HG03342 (cell line): ENCODE measurements around the gene GPLD1.

Source experiments
- ATAC-seq: cut with Tn5 transposase; IDR thresholded peaks from one replicate; pipeline ENCODE4 v1.9.1; 2021; ENCODE audit warnings: mild to moderate bottlenecking, moderate library complexity; ENCODE audit not compliant: unreplicated experiment

Gene GPLD1

GRCh38 chr6:24458941-24459340, 30.4 kb downstream of the GPLD1 start:
- ATAC-seq, result no peak

GRCh38 chr6:24458134-24458533, 31.2 kb downstream of the GPLD1 start:
- no peak for ATAC-seq

DNA sequence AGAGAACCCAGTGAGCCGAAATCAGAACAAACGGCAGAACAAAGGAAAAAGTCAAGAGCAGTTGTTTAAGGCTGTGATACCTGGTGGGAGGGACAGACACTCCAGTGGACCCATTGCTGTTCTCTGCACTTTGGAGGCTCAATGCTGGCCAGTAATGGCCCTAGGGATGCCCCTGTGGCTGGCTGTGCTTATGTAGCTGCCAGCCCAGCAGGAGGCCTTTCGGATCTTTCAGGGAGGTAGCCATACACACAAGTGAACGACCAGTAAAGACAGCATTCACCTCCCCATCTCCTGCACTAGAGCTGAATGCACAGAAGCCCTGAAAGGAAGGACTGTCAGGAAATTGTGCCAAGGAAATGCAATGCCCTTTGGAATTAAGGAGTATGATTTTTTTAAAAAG, 34.3 kb downstream of the GPLD1 start:
- ATAC-seq, result no peak

DNA sequence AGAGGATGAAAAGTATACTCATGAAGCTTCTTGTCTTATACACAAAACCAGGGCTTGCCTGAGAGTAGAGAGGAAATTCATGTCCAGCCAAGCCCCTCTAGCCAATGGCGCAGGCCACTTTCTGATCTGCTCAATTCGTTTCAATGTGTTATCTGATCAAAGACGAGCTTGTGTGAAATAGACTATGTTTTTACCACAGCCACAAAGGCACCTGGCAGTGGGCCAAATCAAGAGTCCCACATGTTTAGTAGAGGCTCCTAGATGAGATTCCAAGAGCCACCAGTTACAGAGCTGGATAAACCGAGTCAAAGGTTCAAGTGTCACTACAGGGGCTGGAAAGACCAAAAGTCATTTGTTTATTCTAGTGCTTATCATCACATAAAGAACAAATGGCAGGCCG, 34.9 kb downstream of the GPLD1 start:
- ATAC-seq, result no peak

DNA sequence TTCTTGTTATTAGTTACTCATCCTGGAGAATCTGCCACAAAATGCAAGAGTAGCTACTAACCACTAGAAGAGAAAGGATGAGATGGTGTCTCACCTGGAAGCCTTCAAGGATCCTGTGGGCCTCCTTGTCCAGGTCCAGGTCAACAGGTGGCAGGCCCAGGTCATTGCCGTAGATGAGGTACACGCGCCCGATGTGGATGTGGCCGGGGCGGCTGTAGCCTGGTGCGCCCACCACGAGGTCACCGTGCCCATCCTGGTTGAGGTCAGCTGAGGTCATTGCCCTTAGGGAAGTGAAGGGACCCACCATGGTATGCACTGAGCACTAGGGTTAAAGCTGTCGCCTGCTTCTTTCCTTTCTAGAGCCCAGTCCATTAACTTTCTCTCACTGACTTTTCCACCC, 35.5 kb downstream of the GPLD1 start:
- ATAC-seq, result no peak

- no peak for ATAC-seq
Observed at GRCh38 chr6:24451581-24452388, 37.6 kb downstream of the GPLD1 start.

DNA sequence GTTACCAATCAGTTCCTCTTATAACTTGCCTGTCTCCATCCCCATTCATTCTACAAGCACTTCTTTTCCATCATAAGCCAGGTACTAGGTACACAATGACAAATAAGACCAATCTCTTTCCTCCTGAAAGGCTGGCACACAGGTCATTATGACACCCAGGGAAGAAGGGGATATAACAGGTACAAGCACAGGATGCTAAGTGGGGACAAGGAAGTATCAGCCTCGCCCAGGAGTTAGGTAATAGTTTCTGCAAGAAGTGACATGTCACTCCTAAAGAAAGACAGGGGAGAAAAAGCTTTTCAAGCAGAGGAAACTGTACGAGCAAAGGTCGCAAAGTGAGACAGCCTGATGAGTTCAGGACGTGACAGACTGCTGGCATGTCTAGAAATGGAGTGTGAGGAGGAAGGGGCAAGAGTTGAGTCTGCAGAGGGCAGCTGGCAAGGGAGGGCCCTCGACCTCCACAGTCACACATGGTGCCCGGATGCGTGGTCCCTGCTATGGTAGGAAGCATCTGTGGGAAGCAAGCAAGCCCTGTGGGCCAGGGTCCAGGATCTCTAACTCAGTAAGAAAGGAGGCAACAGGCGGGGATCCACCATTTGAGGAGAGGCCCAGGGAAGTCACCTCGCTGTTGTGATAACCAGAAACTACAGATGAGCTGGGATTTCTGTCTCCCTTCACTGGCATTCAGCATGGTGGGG, 40.4 kb downstream of the GPLD1 start:
- no peak for ATAC-seq

- no peak for ATAC-seq
Observed at GRCh38 chr6:24448396-24448795, 41.0 kb downstream of the GPLD1 start.

- no peak for ATAC-seq
Observed at GRCh38 chr6:24446670-24447069, 42.7 kb downstream of the GPLD1 start.

DNA sequence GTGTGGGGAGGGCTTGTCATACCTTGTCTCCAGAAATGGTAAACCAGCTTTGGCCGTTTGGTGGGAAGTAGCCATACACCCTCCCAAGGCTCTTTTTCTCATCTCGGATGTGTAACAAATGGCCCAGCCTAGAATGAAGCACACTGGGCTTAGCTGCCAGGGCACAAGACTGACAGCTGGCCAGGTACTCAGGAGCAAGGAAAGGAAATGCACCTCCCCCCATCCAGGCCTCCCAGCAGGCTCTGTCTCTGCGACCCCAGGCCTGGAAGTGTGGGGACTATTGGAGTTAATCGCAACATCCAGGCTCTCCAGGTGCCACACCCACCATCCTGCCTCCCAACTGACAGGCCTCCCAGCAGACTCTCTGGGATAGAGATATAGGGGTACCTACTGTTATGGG, 43.7 kb downstream of the GPLD1 start:
- ATAC-seq, result no peak

GRCh38 chr6:24444588-24444987, 44.8 kb downstream of the GPLD1 start:
- no peak for ATAC-seq

- ATAC-seq, result no peak
Observed at GRCh38 chr6:24441599-24441904, 47.8 kb downstream of the GPLD1 start.

DNA sequence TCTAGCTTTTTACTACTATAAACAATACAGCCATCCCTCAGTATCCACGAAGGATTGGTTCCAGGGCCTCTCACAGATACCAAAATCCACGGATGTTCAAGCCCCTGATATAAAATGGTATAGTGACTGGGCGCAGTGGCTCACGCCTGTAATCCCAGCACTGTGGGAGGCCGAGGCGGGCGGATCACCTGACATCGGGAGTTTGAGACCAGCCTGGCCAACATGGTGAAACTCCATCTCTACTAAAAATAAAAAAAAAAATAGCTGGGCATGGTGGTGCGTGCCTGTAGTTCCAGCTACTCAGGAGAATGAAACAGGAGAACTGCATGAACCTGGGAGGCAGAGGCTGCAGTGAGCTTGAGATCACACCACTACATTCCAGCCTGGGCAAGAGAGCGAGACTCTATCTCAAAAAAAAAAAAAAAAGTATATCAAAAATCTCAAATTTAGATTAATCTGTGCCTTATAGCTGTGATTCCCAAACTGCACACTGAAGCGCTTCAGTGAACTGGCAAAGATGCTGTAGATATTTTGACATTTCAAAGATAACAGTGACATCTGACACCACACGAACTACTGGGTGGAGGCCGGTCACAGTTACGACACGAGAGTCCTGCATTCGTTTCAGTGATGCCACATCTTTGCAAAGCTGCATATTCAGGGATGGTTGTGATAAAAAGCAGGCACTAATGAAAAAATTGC, 48.3 kb downstream of the GPLD1 start:
- ATAC-seq, result no peak

DNA sequence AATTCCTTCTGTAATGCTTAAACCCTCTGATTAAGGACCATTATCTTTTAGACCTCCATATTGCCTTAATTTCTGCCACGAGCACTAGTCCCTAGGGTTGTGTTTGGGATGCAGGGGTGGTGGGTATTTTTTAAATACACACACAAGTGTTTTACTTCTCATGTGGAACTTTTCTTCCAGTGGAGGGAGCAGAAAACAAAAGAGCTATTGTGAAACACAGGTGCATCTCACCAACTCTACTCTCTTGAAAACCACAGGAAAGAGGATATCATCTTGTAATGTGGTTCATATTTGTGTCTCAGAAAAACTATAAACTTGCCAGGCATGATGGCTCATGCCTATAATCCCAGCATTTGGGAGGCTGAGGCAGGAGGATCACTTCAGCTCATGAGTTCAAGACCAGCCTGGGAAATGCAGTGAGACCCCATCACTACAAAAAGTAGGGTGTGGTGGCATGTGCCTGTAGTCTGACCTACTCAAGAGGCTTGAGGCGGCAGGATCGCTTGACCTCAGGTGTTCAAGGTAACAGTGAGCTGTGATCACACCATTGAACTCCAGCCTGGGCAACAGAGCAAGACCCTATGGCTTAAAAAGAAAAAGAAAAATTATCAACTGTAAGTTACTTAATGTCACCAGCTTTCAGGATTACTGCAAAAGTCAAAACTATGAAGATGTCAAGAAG, 49.4 kb downstream of the GPLD1 start:
- no peak for ATAC-seq

DNA sequence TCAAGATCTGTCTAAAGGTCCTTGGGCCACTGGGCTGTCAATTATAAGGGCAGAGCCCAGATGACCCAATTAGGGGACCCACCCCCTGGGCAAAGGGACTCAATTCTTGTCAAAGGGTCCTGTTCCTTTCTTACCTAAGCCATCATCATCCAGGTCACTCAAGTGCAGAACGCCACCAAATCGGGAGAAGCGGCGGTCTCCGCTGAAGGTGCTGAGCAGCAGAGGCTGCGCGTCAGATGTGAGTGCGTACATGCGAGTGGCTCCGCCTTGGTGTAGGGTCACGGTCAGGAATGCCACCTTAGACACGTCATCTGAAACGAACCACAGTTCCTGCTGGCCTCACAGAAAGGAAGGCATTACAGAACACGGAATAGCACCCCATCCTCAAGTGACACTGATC, 52.4 kb downstream of the GPLD1 start:
- ATAC-seq, result no peak

GRCh38 chr6:24432611-24433010, 56.8 kb downstream of the GPLD1 start:
- no peak for ATAC-seq

DNA sequence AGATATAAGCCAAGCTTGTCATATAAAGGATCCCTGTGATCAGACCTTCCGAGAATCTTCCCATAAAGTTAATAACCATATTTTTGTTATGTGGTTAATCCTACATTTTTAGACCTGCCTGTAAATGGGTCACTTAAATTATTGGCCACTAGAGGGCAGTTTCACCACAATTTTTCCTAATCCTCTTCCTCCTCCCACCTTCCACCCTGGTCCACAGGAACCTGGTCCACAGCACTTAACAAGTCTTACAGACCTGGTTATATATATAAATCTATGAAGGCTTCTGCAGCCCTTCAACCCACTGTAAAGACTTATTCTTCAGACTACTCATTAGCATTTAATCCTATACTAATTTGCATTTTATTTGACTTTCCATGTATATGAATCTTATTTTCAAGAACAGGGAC, 58.3 kb downstream of the GPLD1 start:
- ATAC-seq, result no peak

DNA sequence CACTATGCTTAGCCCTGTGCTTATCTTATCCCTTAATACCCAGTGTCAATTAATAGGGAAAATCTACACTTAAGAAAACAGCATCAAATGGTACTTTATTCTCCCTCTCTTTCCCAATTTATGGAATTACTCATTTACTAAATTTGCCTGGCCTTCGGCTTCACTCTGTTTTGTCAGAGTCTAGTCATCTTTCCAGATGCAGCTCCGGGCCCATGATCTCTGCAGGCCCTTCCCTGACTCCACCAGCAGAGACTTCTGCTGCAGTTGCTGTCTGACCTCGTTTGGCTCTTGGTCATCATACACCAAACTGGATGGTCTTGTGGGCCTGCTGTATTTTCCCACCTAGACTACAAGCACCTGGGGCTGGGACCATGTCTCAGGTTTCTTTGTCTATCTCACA, 59.3 kb downstream of the GPLD1 start:
- ATAC-seq, result no peak

GRCh38 chr6:24429146-24429545, 60.2 kb downstream of the GPLD1 start:
- ATAC-seq, result no peak

GRCh38 chr6:24428615-24429014, 60.8 kb downstream of the GPLD1 start:
- no peak for ATAC-seq

GRCh38 chr6:24426729-24427446, 62.5 kb downstream of the GPLD1 start:
- no peak for ATAC-seq
